Stimulated activated memory B cell treated with anti-CD40 and anti-IgM and Interleukin-4, amounts not matched to agents 10 μg/mL and 1 μg/mL and 100 μg/mL, for 72 hours (primary cell): ENCODE data around the gene KRTAP12-3.
"Not testable (repeated sequence)": the region's sequence is repeated elsewhere in the genome, so short reads cannot be mapped to it uniquely, and the experiment has no call there.

Source experiments
- ATAC-seq: fragments of 150-1000 bp; cut with Tn5 transposase; 2 replicates; pipeline ENCODE4 v1.10.0; 2021
- H3K27ac Mint-ChIP-seq: one replicate; pipeline ENCODE4 v1.8.0; 2022; ENCODE audit warnings: mild to moderate bottlenecking, mixed read lengths
- H3K27me3 Mint-ChIP-seq: one replicate; pipeline ENCODE4 v1.8.0; 2022; ENCODE audit warnings: mixed read lengths
- H3K36me3 Mint-ChIP-seq: one replicate; pipeline ENCODE4 v1.8.0; 2022; ENCODE audit warnings: mixed read lengths
- H3K4me1 Mint-ChIP-seq: one replicate; pipeline ENCODE4 v1.8.0; 2022; ENCODE audit warnings: mixed read lengths
- H3K4me3 Mint-ChIP-seq: one replicate; pipeline ENCODE4 v1.8.0; 2022; ENCODE audit warnings: mild to moderate bottlenecking, moderate library complexity, mixed read lengths
- H3K9me3 Mint-ChIP-seq: one replicate; pipeline ENCODE4 v1.8.0; 2022; ENCODE audit warnings: mixed read lengths

Gene KRTAP12-3

GRCh38 chr21:44638506-44639330, 19.0 kb upstream of the KRTAP12-3 start:
- peaks cover 15% of the 10 kb centered on the region for H3K9me3 Mint-ChIP-seq
- not testable (repeated sequence) for H3K36me3 Mint-ChIP-seq, H3K4me3 Mint-ChIP-seq, ATAC-seq, H3K4me1 Mint-ChIP-seq, H3K27ac Mint-ChIP-seq
- peaks cover 75% of the 10 kb centered on the region for H3K27me3 Mint-ChIP-seq

- Mint-ChIP-seq H3K4me1 (no peaks in the 10 kb centered on the region), H3K27me3 (peaks cover 75% of the 10 kb centered on the region), H3K9me3 (peaks cover 17% of the 10 kb centered on the region), H3K4me3 (no peak overlapping the region), H3K36me3 (no peaks in the 10 kb centered on the region), H3K27ac (no peak overlapping the region)
- ATAC-seq, result no peak
Observed at GRCh38 chr21:44639331-44639655, 18.4 kb upstream of the KRTAP12-3 start.

DNA sequence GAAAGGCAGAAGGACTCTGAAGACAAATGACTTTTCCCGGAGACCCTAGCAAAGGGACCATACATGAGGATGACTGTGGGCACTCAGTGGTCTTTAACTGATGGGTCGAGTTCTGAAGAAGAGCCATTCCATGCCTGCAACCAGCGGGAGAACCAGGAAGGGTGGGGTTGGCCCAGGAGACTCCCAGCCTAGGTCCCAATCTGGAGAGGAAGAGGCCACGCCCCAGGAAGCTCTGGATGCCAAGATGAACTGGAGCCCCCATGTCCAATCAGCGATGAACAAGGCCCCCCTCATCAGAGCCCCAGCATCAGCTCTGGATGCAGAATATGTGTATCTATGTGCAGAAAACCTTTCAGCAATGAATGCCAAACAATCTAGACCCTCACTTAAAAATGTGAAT, 17.0 kb upstream of the KRTAP12-3 start:
- H3K36me3 Mint-ChIP-seq, result no peaks in the 10 kb centered on the region
- H3K27me3 Mint-ChIP-seq, result peaks cover 76% of the 10 kb centered on the region
- H3K4me1 Mint-ChIP-seq, result no peaks in the 10 kb centered on the region
- no peak for ATAC-seq
- H3K9me3 Mint-ChIP-seq, result peaks cover 23% of the 10 kb centered on the region
- H3K27ac Mint-ChIP-seq, result no peak overlapping the region
- no peak overlapping the region for H3K4me3 Mint-ChIP-seq

DNA sequence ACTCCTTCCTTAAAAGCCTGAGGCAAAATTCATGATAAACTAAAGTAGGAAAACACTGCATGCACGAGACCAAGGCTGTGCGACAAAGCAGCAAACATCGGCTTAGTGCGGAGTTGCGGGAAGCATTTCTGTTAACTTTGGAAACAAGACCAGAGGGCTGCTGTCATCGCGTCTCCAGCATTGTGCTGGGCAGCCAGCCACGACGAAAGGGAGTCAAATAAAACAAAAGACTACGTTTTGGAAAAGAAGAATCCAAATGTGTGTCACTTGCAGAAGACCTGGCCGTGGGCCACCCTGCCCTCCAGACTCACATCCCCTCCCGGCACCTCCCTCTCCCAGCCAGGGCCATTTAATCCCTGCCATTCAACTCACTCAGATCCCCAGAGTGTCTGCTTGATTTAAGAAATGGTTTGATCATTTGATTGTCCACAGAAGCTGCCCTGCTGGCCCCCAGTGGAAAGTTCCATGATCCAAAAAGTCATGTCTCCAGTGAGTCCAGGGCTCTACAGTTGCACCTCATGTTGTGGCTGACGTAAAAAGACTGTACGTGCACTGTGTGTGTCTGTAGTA, 13.9 kb upstream of the KRTAP12-3 start:
- ATAC-seq, result no peak
- Mint-ChIP-seq H3K27ac (no peak overlapping the region), H3K9me3 (peaks cover 23% of the 10 kb centered on the region), H3K4me1 (no peaks in the 10 kb centered on the region), H3K4me3 (no peak overlapping the region), H3K27me3 (peaks cover 71% of the 10 kb centered on the region), H3K36me3 (no peaks in the 10 kb centered on the region)

DNA sequence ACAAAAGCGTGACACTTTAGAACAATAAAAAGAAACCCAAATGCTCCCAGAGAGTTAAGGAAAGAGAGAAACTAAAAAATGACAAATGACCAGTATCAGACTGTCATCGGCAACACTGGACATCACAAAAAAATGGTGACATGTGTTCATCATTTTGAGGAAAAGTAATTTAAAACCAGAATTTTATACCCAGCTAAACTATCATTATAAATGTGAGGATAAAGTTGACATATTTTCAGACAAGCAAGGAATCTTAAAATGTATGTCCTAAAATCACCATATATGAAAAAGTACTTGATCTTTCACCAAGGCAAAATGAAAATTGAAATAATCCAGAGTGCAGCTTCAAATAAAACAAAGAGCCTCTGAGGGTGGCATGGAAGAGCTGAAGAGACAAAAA, 12.9 kb upstream of the KRTAP12-3 start:
- no peak overlapping the region for H3K4me3 Mint-ChIP-seq
- no peaks in the 10 kb centered on the region for H3K4me1 Mint-ChIP-seq
- H3K9me3 Mint-ChIP-seq, result peaks cover 22% of the 10 kb centered on the region
- no peak overlapping the region for H3K27ac Mint-ChIP-seq
- no peak for ATAC-seq
- no peaks in the 10 kb centered on the region for H3K36me3 Mint-ChIP-seq
- peaks cover 68% of the 10 kb centered on the region for H3K27me3 Mint-ChIP-seq

- not testable (repeated sequence) for H3K4me3 Mint-ChIP-seq, H3K36me3 Mint-ChIP-seq, H3K4me1 Mint-ChIP-seq, H3K27ac Mint-ChIP-seq, ATAC-seq
- Mint-ChIP-seq H3K9me3 (peaks cover 13% of the 10 kb centered on the region), H3K27me3 (peaks cover 52% of the 10 kb centered on the region)
Observed at GRCh38 chr21:44646366-44647221, 11.1 kb upstream of the KRTAP12-3 start, which contains the start of gene KRTAP10-11. KRTAP10-11 (plus strand) TSS chr21:44646414; CDS start chr21:44646459, 45 bp downstream.

- Mint-ChIP-seq H3K4me1 (no peaks in the 10 kb centered on the region), H3K9me3 (peaks cover 13% of the 10 kb centered on the region), H3K4me3 (no peak overlapping the region), H3K27me3 (peaks cover 52% of the 10 kb centered on the region), H3K36me3 (no peaks in the 10 kb centered on the region), H3K27ac (no peak overlapping the region)
- no peak for ATAC-seq
Observed at GRCh38 chr21:44647222-44647552, 10.5 kb upstream of the KRTAP12-3 start.

GRCh38 chr21:44648557-44649311, 9.0 kb upstream of the KRTAP12-3 start:
- H3K4me3 Mint-ChIP-seq, result no peak overlapping the region
- H3K4me1 Mint-ChIP-seq, result no peaks in the 10 kb centered on the region
- peak; percentile 14 for ATAC-seq
- H3K27me3 Mint-ChIP-seq, result peaks cover 66% of the 10 kb centered on the region
- H3K27ac Mint-ChIP-seq, result no peak overlapping the region
- peaks cover 10% of the 10 kb centered on the region for H3K9me3 Mint-ChIP-seq
- no peaks in the 10 kb centered on the region for H3K36me3 Mint-ChIP-seq

DNA sequence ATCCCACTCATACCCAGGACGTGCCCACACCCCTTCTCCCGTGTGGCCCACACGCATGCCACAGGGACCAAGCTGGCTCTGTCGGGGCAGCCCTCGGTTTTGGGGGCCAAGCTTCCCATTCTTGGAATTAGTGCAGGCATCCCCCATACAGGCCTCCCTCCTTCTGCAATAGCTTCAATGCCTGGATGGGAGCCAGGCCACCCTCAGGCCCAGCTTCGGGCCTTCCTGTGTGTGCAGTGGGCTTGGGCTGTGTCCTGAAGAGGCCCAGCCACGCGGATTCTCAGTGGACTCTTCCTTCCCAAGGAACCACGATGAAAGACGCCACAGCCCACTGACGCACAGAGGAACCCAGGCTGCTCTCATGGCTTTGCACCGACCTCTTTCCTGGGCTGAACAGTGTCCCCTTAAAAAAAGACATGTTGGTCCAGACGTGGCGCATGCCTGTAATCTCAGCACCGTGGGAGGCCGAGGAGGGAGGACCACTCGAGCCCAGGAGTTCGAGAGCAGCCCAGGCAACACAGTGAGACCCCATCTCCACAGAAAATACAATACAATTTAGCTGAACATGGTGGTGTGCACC, 8.1 kb upstream of the KRTAP12-3 start:
- H3K27ac Mint-ChIP-seq, result no peak overlapping the region
- no peaks in the 10 kb centered on the region for H3K36me3 Mint-ChIP-seq

DNA sequence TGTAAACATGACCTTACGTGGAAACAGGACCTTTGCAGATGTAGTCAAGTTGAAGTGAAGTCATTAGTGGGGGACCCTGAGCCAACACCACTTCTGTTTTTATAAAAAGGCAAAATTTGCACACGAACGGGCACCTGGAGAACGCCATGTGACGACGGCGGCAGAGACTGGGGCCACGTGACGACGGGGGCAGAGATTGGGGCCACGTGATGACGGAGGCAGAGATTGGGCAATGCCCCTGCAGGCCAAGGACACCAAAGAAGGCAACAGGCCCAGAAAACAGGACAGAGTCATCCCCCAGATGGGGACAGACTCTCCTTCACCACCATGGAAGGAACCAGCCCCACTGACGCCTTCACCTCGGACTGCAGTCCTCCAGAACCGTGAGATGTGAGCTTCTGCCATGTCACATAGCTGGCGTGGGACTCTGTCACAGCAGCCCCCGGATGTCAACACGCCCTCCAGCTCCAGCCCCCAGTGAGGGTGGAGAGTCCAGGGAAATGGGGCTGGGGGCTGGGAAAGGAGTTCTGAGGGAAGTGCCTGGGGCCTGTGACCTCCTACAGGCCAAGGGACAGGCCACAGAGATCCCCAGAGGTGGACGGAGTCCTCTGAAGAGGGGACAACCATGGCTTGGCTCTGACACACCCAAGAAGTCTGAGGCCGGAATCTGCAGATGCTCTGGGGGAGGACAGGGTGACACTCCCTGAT, 7.3 kb upstream of the KRTAP12-3 start:
- Mint-ChIP-seq H3K4me3 (no peak overlapping the region), H3K27me3 (peaks cover 63% of the 10 kb centered on the region), H3K36me3 (no peaks in the 10 kb centered on the region), H3K4me1 (no peaks in the 10 kb centered on the region), H3K9me3 (no peaks in the 10 kb centered on the region), H3K27ac (no peak overlapping the region)
- no peak for ATAC-seq

More for the DNA sequence above, 8.1 kb upstream of the KRTAP12-3 start:
- peaks cover 3% of the 10 kb centered on the region for H3K9me3 Mint-ChIP-seq
- no peaks in the 10 kb centered on the region for H3K4me1 Mint-ChIP-seq
- H3K27me3 Mint-ChIP-seq, result peaks cover 66% of the 10 kb centered on the region
- no peak for ATAC-seq
- H3K4me3 Mint-ChIP-seq, result no peak overlapping the region

GRCh38 chr21:44650973-44651675, 6.6 kb upstream of the KRTAP12-3 start:
- H3K27ac Mint-ChIP-seq, result no peak overlapping the region
- ATAC-seq, result no peak
- H3K9me3 Mint-ChIP-seq, result no peaks in the 10 kb centered on the region
- H3K36me3 Mint-ChIP-seq, result no peaks in the 10 kb centered on the region
- no peaks in the 10 kb centered on the region for H3K4me1 Mint-ChIP-seq
- peaks cover 67% of the 10 kb centered on the region for H3K27me3 Mint-ChIP-seq
- H3K4me3 Mint-ChIP-seq, result no peak overlapping the region

- no peak for ATAC-seq
- H3K27ac Mint-ChIP-seq, result no peak overlapping the region
- H3K9me3 Mint-ChIP-seq, result peaks cover 9% of the 10 kb centered on the region
- H3K36me3 Mint-ChIP-seq, result no peaks in the 10 kb centered on the region
- H3K4me1 Mint-ChIP-seq, result no peaks in the 10 kb centered on the region
- peaks cover 69% of the 10 kb centered on the region for H3K27me3 Mint-ChIP-seq
- no peak overlapping the region for H3K4me3 Mint-ChIP-seq
Observed at GRCh38 chr21:44653123-44653522, 4.6 kb upstream of the KRTAP12-3 start.

GRCh38 chr21:44653656-44654575, 3.8 kb upstream of the KRTAP12-3 start:
- peaks cover 70% of the 10 kb centered on the region for H3K27me3 Mint-ChIP-seq
- no peak overlapping the region for H3K27ac Mint-ChIP-seq
- H3K9me3 Mint-ChIP-seq, result peaks cover 9% of the 10 kb centered on the region
- no peak for ATAC-seq
- H3K4me3 Mint-ChIP-seq, result no peak overlapping the region
- no peaks in the 10 kb centered on the region for H3K4me1 Mint-ChIP-seq
- no peaks in the 10 kb centered on the region for H3K36me3 Mint-ChIP-seq
